ENCODE results near the gene MCCC2. TPM values are rescaled to one million over a fixed set of nuclear protein-coding genes. Genes with fewer than 3 reads are reported as not detected.

MCCC2 gene
- total RNA-seq, 1 donor from 2014 or later = 13.8 TPM

- DNase-seq (ENCODE audit: low spot score in 2 of 2) = no peak
- no peaks in the 10 kb centered on the region for H3K9me3 ChIP-seq
- no peaks in the 10 kb centered on the region for H3K36me3 ChIP-seq
- H3K4me3 ChIP-seq = no peak overlapping the region
- H3K27ac ChIP-seq = no peak overlapping the region
- no peaks in the 10 kb centered on the region for H3K4me1 ChIP-seq
- intact Hi-C loops (cut with DNase I) = no loop called here
- TF ChIP-seq, protein P1, sequence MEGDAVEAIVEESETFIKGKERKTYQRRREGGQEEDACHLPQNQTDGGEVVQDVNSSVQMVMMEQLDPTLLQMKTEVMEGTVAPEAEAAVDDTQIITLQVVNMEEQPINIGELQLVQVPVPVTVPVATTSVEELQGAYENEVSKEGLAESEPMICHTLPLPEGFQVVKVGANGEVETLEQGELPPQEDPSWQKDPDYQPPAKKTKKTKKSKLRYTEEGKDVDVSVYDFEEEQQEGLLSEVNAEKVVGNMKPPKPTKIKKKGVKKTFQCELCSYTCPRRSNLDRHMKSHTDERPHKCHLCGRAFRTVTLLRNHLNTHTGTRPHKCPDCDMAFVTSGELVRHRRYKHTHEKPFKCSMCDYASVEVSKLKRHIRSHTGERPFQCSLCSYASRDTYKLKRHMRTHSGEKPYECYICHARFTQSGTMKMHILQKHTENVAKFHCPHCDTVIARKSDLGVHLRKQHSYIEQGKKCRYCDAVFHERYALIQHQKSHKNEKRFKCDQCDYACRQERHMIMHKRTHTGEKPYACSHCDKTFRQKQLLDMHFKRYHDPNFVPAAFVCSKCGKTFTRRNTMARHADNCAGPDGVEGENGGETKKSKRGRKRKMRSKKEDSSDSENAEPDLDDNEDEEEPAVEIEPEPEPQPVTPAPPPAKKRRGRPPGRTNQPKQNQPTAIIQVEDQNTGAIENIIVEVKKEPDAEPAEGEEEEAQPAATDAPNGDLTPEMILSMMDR (IDR thresholded peaks at IDR 0.05) = no peak
- H3K27me3 ChIP-seq = no peaks in the 10 kb centered on the region
Observed at GRCh38 chr5:71706906-71707305, 119.8 kb downstream of the MCCC2 start.

Other genes with a start within 250 kb of the MCCC2 start
- 25.0 TPM for gene BDP1, start 131.7 kb upstream of the MCCC2 start, total RNA-seq
- 12.7 TPM for gene CARTPT, start 131.9 kb downstream of the MCCC2 start, total RNA-seq

Measured in ascending aorta (tissue), 2 donors.